Measurements from ENCODE around the gene REN.
A peak's percentile ranks its signal among the peaks of the same experiment; 100 is the strongest.

Gene REN

GRCh38 chr1:204110894-204111633 lies 55.1 kb downstream of the REN start:
- no peak for DNase-seq

GRCh38 chr1:204108312-204109141 lies 57.6 kb downstream of the REN start:
- DNase-seq = peak in 3 of 51 donors; percentile 9 to 43 (median 18)

GRCh38 chr1:204107892-204108291 lies 58.2 kb downstream of the REN start:
- no peak for DNase-seq

- no peak for DNase-seq
Measured at GRCh38 chr1:204106825-204107224, 59.3 kb downstream of the REN start.

- no peak for DNase-seq
Measured at GRCh38 chr1:204105131-204105515, 61.0 kb downstream of the REN start.
